GM23338 (cell line): ENCODE data around the gene B3GNT9. TPM values are rescaled to one million over a fixed set of nuclear protein-coding genes. Genes with fewer than 3 reads are reported as not detected.

Source experiments
- ATAC-seq: fragments of 200-7000 bp; cut with Tn5 transposase; 3 replicates; pipeline ENCODE4 v1.9.1; 2020
- DNase-seq: peaks from one replicate; pipeline ENCODE4 v3.0.0-alpha.2; 2015; ENCODE audit warnings: low spot score
- H2AFZ ChIP-seq: fragments of 200-600 bp; sonication (generic); 2 replicates; pipeline ENCODE4 v1.8.0; 2016; ENCODE audit warnings: antibody characterized with exemption, mild to moderate bottlenecking, moderate library complexity
- H3F3A ChIP-seq: fragments of 200-600 bp; sonication (generic); replicated peaks from 2 replicates; pipeline ENCODE4 v1.8.0; 2017; ENCODE audit warnings: antibody characterized with exemption, mixed run types, low read depth
- H3K27ac ChIP-seq: fragments of 200-600 bp; sonication (generic); 2 replicates; pipeline ENCODE4 v1.6.1; 2016; ENCODE audit warnings: low read depth
- H3K27me3 ChIP-seq: fragments of 200-600 bp; sonication (generic); 2 replicates; pipeline ENCODE4 v1.8.0; 2016; ENCODE audit warnings: mild to moderate bottlenecking, mixed run types, moderate library complexity; ENCODE audit not compliant: insufficient read depth
- H3K36me3 ChIP-seq: fragments of 200-600 bp; sonication (generic); 2 replicates; pipeline ENCODE4 v1.8.0; 2016; ENCODE audit warnings: mild to moderate bottlenecking; ENCODE audit not compliant: insufficient read depth
- H3K4me1 ChIP-seq: fragments of 200-600 bp; sonication (generic); 2 replicates; pipeline ENCODE4 v1.8.0; 2016; ENCODE audit warnings: mild to moderate bottlenecking, moderate library complexity; ENCODE audit not compliant: insufficient read depth
- H3K4me2 ChIP-seq: fragments of 200-600 bp; sonication (generic); 2 replicates; pipeline ENCODE4 v1.7.1; 2017; ENCODE audit warnings: mixed run types
- H3K4me3 ChIP-seq: fragments of 200-600 bp; sonication (generic); 2 replicates; pipeline ENCODE4 v1.6.1; 2016; ENCODE audit warnings: mixed run types
- H3K79me2 ChIP-seq: fragments of 200-600 bp; sonication (generic); replicated peaks from 2 replicates; pipeline ENCODE4 v1.8.0; 2017; ENCODE audit warnings: mild to moderate bottlenecking; ENCODE audit not compliant: insufficient read depth
- H3K9me2 ChIP-seq: fragments of 200-600 bp; sonication (generic); 2 replicates; pipeline ENCODE4 v1.8.0; 2017; ENCODE audit not compliant: insufficient read depth
- H4K20me1 ChIP-seq: fragments of 200-600 bp; sonication (generic); replicated peaks from 2 replicates; pipeline ENCODE4 v1.8.0; 2017; ENCODE audit warnings: mild to moderate bottlenecking; ENCODE audit not compliant: insufficient read depth
- H3K27ac Mint-ChIP-seq: 2 replicates; pipeline ENCODE4 v1.8.0; 2020; ENCODE audit warnings: inconsistent platforms, mild to moderate bottlenecking, moderate library complexity, mixed read lengths
- H3K27me3 Mint-ChIP-seq: 3 replicates; pipeline ENCODE4 v1.8.0; 2022; ENCODE audit warnings: low read depth, mild to moderate bottlenecking, moderate library complexity, mixed read lengths, inconsistent platforms; ENCODE audit not compliant: insufficient read depth, poor library complexity
- H3K36me3 Mint-ChIP-seq: 3 replicates; pipeline ENCODE4 v1.8.0; 2021; ENCODE audit warnings: low read depth, mild to moderate bottlenecking, inconsistent platforms, moderate library complexity, mixed read lengths
- H3K4me1 Mint-ChIP-seq: 3 replicates; pipeline ENCODE4 v1.8.0; 2020; ENCODE audit warnings: mild to moderate bottlenecking, inconsistent platforms, mixed read lengths
- H3K4me3 Mint-ChIP-seq: 3 replicates; pipeline ENCODE4 v1.8.0; 2021; ENCODE audit warnings: moderate library complexity, mild to moderate bottlenecking, inconsistent platforms, mixed read lengths
- H3K9me3 Mint-ChIP-seq: 3 replicates; pipeline ENCODE4 v1.8.0; 2020; ENCODE audit warnings: moderate library complexity, mild to moderate bottlenecking, inconsistent platforms, mixed read lengths
- CREB1 ChIP-seq: fragments of 250-450 bp; sonication (Bioruptor Pico); IDR thresholded peaks from 2 replicates; pipeline ENCODE4 v1.5.0; 2020; ENCODE audit warnings: low read depth, mild to moderate bottlenecking, moderate library complexity
- ETS1 ChIP-seq: IDR thresholded peaks from 2 replicates; pipeline ENCODE4 v1.6.1; 2016; ENCODE audit warnings: antibody characterized with exemption
- EZH2 ChIP-seq: fragments of 200-600 bp; sonication (generic); IDR thresholded peaks from one replicate; pipeline ENCODE4 v1.8.0; 2017; ENCODE audit warnings: antibody characterized with exemption, mild to moderate bottlenecking, low read depth; ENCODE audit not compliant: unreplicated experiment
- EZH2phosphoT487 ChIP-seq: fragments of 200-600 bp; sonication (generic); IDR thresholded peaks from one replicate; pipeline ENCODE4 v1.8.1; 2018; ENCODE audit warnings: antibody characterized with exemption; ENCODE audit not compliant: unreplicated experiment
- JUNB ChIP-seq: IDR thresholded peaks from one replicate; pipeline ENCODE4 v1.6.1; 2016; ENCODE audit warnings: antibody characterized with exemption; ENCODE audit not compliant: unreplicated experiment
- POLR2AphosphoS5 ChIP-seq: IDR thresholded peaks from 2 replicates; pipeline ENCODE4 v1.6.1; 2016; ENCODE audit warnings: antibody characterized with exemption, low read depth
- ZNF114 ChIP-seq: fragments of 250-450 bp; sonication (Bioruptor Pico); IDR thresholded peaks from 2 replicates; pipeline ENCODE4 v1.5.0; 2020; ENCODE audit warnings: mild to moderate bottlenecking, moderate library complexity
- ZNF331 ChIP-seq: fragments of 250-450 bp; sonication (Bioruptor Pico); IDR thresholded peaks from 2 replicates; pipeline ENCODE4 v1.5.0; 2020; ENCODE audit warnings: low read depth, mild to moderate bottlenecking, moderate library complexity
- ZNF462 ChIP-seq: fragments of 250-450 bp; sonication (Bioruptor Pico); IDR thresholded peaks from 2 replicates; pipeline ENCODE4 v1.5.0; 2020; ENCODE audit warnings: mild to moderate bottlenecking, moderate library complexity
- polyA plus RNA-seq: library from polyadenylated mRNA; unstranded; fragments of >200 nt; fragmentation: Nextera tagmentation; extraction: Ambion mirVana; gene quantifications from 2 replicates; pipeline ENCODE4 v1.2.1, GENCODE V29; 2016
- total RNA-seq: library from RNA; depleted of rRNA; stranded (reverse); fragments of >200 nt; shearing (Covaris generic); gene quantifications from 2 replicates; pipeline ENCODE4 v1.2.3, GENCODE V29; 2014

Gene B3GNT9
- total and polyA plus RNA-seq, 2 experiments from 2014 or later, result 0.99 to 7.0 TPM

- no peak within 1 kb of the TSS for H3K27ac ChIP-seq
- H3K4me2 ChIP-seq, result peak within 1 kb of the TSS; percentile 97
- peak; percentile 98 for DNase-seq
- H3K36me3 ChIP-seq, result no peaks in the 10 kb centered on the region
- H2AFZ ChIP-seq, result peak within 1 kb of the TSS; percentile 94
- no peak within 1 kb of the TSS for H3K27ac Mint-ChIP-seq
- peaks cover 3% of the 10 kb centered on the region; the same call in 1 of the 2 replicates for H3F3A ChIP-seq
- peaks cover 28% of the 10 kb centered on the region for H3K27me3 ChIP-seq
- no peaks in the 10 kb centered on the region; the same call in 2 of the 3 replicates for H3K36me3 Mint-ChIP-seq
- H3K4me3 Mint-ChIP-seq, result peak within 1 kb of the TSS; percentile 84
- TF ChIP-seq POLR2AphosphoS5 (peak; percentile 76), CREB1 (peak; percentile 93), EZH2 (peak; percentile 52), ZNF331 (no peak)
- H3K9me3 Mint-ChIP-seq, result no peaks in the 10 kb centered on the region; the same call in 2 of the 3 replicates
- peaks cover 10% of the 10 kb centered on the region for H3K79me2 ChIP-seq
- no peaks in the 10 kb centered on the region for H4K20me1 ChIP-seq
- H3K4me1 ChIP-seq, result peaks cover 15% of the 10 kb centered on the region
- H3K4me3 ChIP-seq, result peak within 1 kb of the TSS; percentile 63
- no peaks in the 10 kb centered on the region for H3K9me2 ChIP-seq
- peaks cover 36% of the 10 kb centered on the region for H3K27me3 Mint-ChIP-seq
- peak; percentile 80 for ATAC-seq
- peaks cover 14% of the 10 kb centered on the region for H3K4me1 Mint-ChIP-seq
Measured at GRCh38 chr16:67183627-67184452, 33.0 kb upstream of the B3GNT9 start, which contains the start of gene MATCAP1. MATCAP1 (minus strand) TSS chr16:67183963; CDS start chr16:67180610, 3,353 bp downstream.

- DNase-seq (no peak), ATAC-seq (no peak)
- no peaks in the 10 kb centered on the region for H3K36me3 ChIP-seq
- H3K27ac ChIP-seq, result no peak overlapping the region
- H2AFZ ChIP-seq, result peak overlapping the region; percentile 15
- TF ChIP-seq EZH2phosphoT487, result no peak
- no peak for TF ChIP-seq ZNF114 (CRISPR knock-in tag)
- TF ChIP-seq JUNB, result no peak
- no peak for TF ChIP-seq ETS1
- no peak for TF ChIP-seq EZH2
- no peak for TF ChIP-seq CREB1
- peak overlapping the region; percentile 82 for H3K4me2 ChIP-seq
- H3K4me1 ChIP-seq, result peaks cover 18% of the 10 kb centered on the region
- peaks cover 19% of the 10 kb centered on the region for H3K4me1 Mint-ChIP-seq
- H3K36me3 Mint-ChIP-seq, result no peaks in the 10 kb centered on the region; the same call in 2 of the 3 replicates
- peak overlapping the region; percentile 63 for H3K4me3 ChIP-seq
- peaks cover 3% of the 10 kb centered on the region; the same call in 1 of the 2 replicates for H3F3A ChIP-seq
- H3K27ac Mint-ChIP-seq, result no peak overlapping the region
- no peaks in the 10 kb centered on the region for H3K9me2 ChIP-seq
- H3K27me3 ChIP-seq, result peaks cover 28% of the 10 kb centered on the region
- H3K27me3 Mint-ChIP-seq, result peaks cover 38% of the 10 kb centered on the region
- peaks cover 10% of the 10 kb centered on the region for H3K79me2 ChIP-seq
- no peak overlapping the region for H3K4me3 Mint-ChIP-seq
- no peaks in the 10 kb centered on the region; the same call in 2 of the 3 replicates for H3K9me3 Mint-ChIP-seq
- no peaks in the 10 kb centered on the region for H4K20me1 ChIP-seq
Measured at GRCh38 chr16:67183284-67183626, 32.5 kb upstream of the B3GNT9 start.

- Histone ChIP-seq H3K27me3 (peaks cover 34% of the 10 kb centered on the region), H3K79me2 (peaks cover 10% of the 10 kb centered on the region), H3K27ac (no peak overlapping the region), H4K20me1 (no peaks in the 10 kb centered on the region; the same call in 1 of the 2 replicates), H3K4me1 (peaks cover 24% of the 10 kb centered on the region), H3K36me3 (no peaks in the 10 kb centered on the region), H3F3A (peaks cover 3% of the 10 kb centered on the region; the same call in 1 of the 2 replicates), H3K4me3 (no peak overlapping the region), H3K4me2 (no peak overlapping the region), H3K9me2 (no peaks in the 10 kb centered on the region), H2AFZ (no peak overlapping the region)
- Mint-ChIP-seq H3K4me3 (no peak overlapping the region), H3K27me3 (peaks cover 43% of the 10 kb centered on the region), H3K27ac (no peak overlapping the region), H3K9me3 (no peaks in the 10 kb centered on the region; the same call in 1 of the 3 replicates), H3K4me1 (peaks cover 24% of the 10 kb centered on the region), H3K36me3 (no peaks in the 10 kb centered on the region; the same call in 2 of the 3 replicates)
- DNase-seq (no peak), ATAC-seq (no peak)
- TF ChIP-seq ZNF462 (CRISPR knock-in tag) (no peak), JUNB (no peak)
Measured at GRCh38 chr16:67182288-67182687, 31.5 kb upstream of the B3GNT9 start.
